Common myeloid progenitor, CD34-positive (primary cell): ENCODE results near the gene TPSAB1.

ENCODE experiments used
- CTCF ChIA-PET: fragments of 350-600 bp; sonication (Branson Sonifier 250); formaldehyde crosslinking; loops from one replicate; lab custom pipeline; 2021; ENCODE audit warnings: antibody characterized with exemption; lab: Charles Lee
- POLR2A ChIA-PET: fragments of 350-600 bp; sonication (Branson Sonifier 250); formaldehyde crosslinking; loops from one replicate; lab custom pipeline; 2021; ENCODE audit warnings: antibody characterized with exemption; lab: Charles Lee
- DNase-seq, 3 donors: peaks; one replicate each; pipeline versions ENCODE4 v3.0.0 to v3.0.0-alpha.2; 2013
- H3K27ac ChIP-seq, 2 experiments: 1 replicate in 1 of 2; 2 replicates in 1 of 2; pipeline ENCODE4 v1.7.0; 2013; ENCODE audit warnings: inconsistent platforms in 2 of 2, low read length in 2 of 2, mild to moderate bottlenecking in 2 of 2, low read depth in 1 of 2, moderate library complexity in 1 of 2; ENCODE audit not compliant: severe bottlenecking in 2 of 2, insufficient read depth in 1 of 2, poor library complexity in 1 of 2
- H3K27me3 ChIP-seq, 5 experiments: replicated peaks in 2 of 5; 1 replicate in 3 of 5; 2 replicates in 2 of 5; pipeline versions ENCODE4 v1.6.1 to v1.7.0; 2013; ENCODE audit warnings: low read length in 4 of 5, mild to moderate bottlenecking in 2 of 5, moderate library complexity in 2 of 5, inconsistent platforms in 1 of 5; ENCODE audit not compliant: insufficient read depth in 5 of 5, control insufficient read depth in 4 of 5
- H3K36me3 ChIP-seq, 4 experiments: 1 replicate in 2 of 4; 2 replicates in 2 of 4; pipeline versions ENCODE4 v1.6.1 to v1.7.0; 2013; ENCODE audit warnings: low read length in 3 of 4, control low read depth in 1 of 4, mild to moderate bottlenecking in 1 of 4; ENCODE audit not compliant: control insufficient read depth in 4 of 4, insufficient read depth in 4 of 4
- H3K4me1 ChIP-seq, 4 experiments: 1 replicate in 3 of 4; 2 replicates in 1 of 4; pipeline versions ENCODE4 v1.6.1 to v1.7.1; 2013; ENCODE audit warnings: low read length in 3 of 4, mild to moderate bottlenecking in 3 of 4, control low read depth in 1 of 4, inconsistent platforms in 1 of 4, moderate library complexity in 1 of 4; ENCODE audit not compliant: control insufficient read depth in 4 of 4, insufficient read depth in 4 of 4; ENCODE audit errors: control extremely low read depth in 1 of 4
- H3K4me3 ChIP-seq, 7 experiments: 1 replicate in 4 of 7; 2 replicates in 3 of 7; pipeline versions ENCODE4 v1.5.1 to v1.7.0; 2013; ENCODE audit warnings: mild to moderate bottlenecking in 7 of 7, low read length in 6 of 7, moderate library complexity in 6 of 7, inconsistent platforms in 2 of 7, low read depth in 2 of 7, control low read depth in 1 of 7; ENCODE audit not compliant: insufficient read depth in 4 of 7, control insufficient read depth in 1 of 7; ENCODE audit errors: extremely low read depth in 1 of 7
- H3K9me3 ChIP-seq, 5 experiments: 1 replicate in 4 of 5; 2 replicates in 1 of 5; pipeline versions ENCODE4 v1.6.1 to v1.7.1; 2013; ENCODE audit warnings: low read length in 4 of 5, mild to moderate bottlenecking in 2 of 5, inconsistent platforms in 1 of 5, low read depth in 1 of 5, moderate library complexity in 1 of 5; ENCODE audit not compliant: control insufficient read depth in 4 of 5, insufficient read depth in 2 of 5; ENCODE audit errors: control extremely low read depth in 1 of 5
- WGBS: methylation state at CpG from one replicate; pipeline ENCODE4 v1.1.5; 2013; ENCODE audit not compliant: insufficient coverage; 5-methylcytosine and 5-hydroxymethylcytosine counted together

The TPSAB1 gene

GRCh38 chr16:1220841-1221627 lies 19.5 kb upstream of the TPSAB1 start:
- Histone ChIP-seq H3K9me3 (no peaks in the 10 kb centered on the region), H3K27me3 (no peaks in the 10 kb centered on the region), H3K36me3 (no peaks in the 10 kb centered on the region), H3K27ac (no peak overlapping the region), H3K4me1 (no peaks in the 10 kb centered on the region), H3K4me3 (no peak overlapping the region)
- ChIA-PET POLR2A (no interaction called here), CTCF (no interaction called here)
- WGBS: 91% methylated on average over 47 of the region's 48 CpGs
- no peak for DNase-seq

- ChIA-PET POLR2A (no interaction called here), CTCF (no interaction called here)
- WGBS: 86% methylated on average over 37 of the region's 40 CpGs
- Histone ChIP-seq H3K4me3 (no peak overlapping the region), H3K4me1 (no peaks in the 10 kb centered on the region), H3K27me3 (no peaks in the 10 kb centered on the region), H3K9me3 (no peaks in the 10 kb centered on the region), H3K27ac (no peak overlapping the region), H3K36me3 (no peaks in the 10 kb centered on the region)
- no peak for DNase-seq
Observed at GRCh38 chr16:1221628-1222552, 18.6 kb upstream of the TPSAB1 start.

- Histone ChIP-seq H3K9me3 (no peaks in the 10 kb centered on the region), H3K27ac (no peak overlapping the region), H3K4me3 (no peak overlapping the region), H3K4me1 (no peaks in the 10 kb centered on the region), H3K36me3 (no peaks in the 10 kb centered on the region), H3K27me3 (no peaks in the 10 kb centered on the region)
- POLR2A ChIA-PET: no interaction called here
- 83% methylated on average over 24 of the region's 25 CpGs for WGBS
- no peak for DNase-seq
- CTCF ChIA-PET: no interaction called here
Observed at GRCh38 chr16:1222553-1223354, 17.8 kb upstream of the TPSAB1 start.

- Histone ChIP-seq H3K27me3 (no peaks in the 10 kb centered on the region), H3K4me1 (no peaks in the 10 kb centered on the region), H3K4me3 (no peak overlapping the region), H3K9me3 (no peaks in the 10 kb centered on the region), H3K36me3 (no peaks in the 10 kb centered on the region), H3K27ac (no peak overlapping the region)
- ChIA-PET CTCF (no interaction called here), POLR2A (no interaction called here)
- no peak for DNase-seq
- WGBS: 94% methylated on average over 27 of the region's 38 CpGs
Observed at GRCh38 chr16:1223355-1224214, 16.9 kb upstream of the TPSAB1 start.

- no peaks in the 10 kb centered on the region for H3K9me3 ChIP-seq
- ChIA-PET POLR2A (no interaction called here), CTCF (no interaction called here)
Observed at GRCh38 chr16:1224558-1224957, 15.9 kb upstream of the TPSAB1 start.

GRCh38 chr16:1225051-1225451 lies 15.5 kb upstream of the TPSAB1 start, which contains the start of gene TPSG1:
TPSG1 (minus strand) TSS chr16:1225268; CDS start chr16:1225252, 16 bp downstream.
- no peaks in the 10 kb centered on the region for H3K9me3 ChIP-seq
- no peak within 1 kb of the TSS for H3K4me3 ChIP-seq
- H3K36me3 ChIP-seq: no peaks in the 10 kb centered on the region
- no peaks in the 10 kb centered on the region for H3K27me3 ChIP-seq
- CTCF ChIA-PET: no interaction called here
- no peak within 1 kb of the TSS for H3K27ac ChIP-seq
- DNase-seq: no peak
- WGBS: 93% methylated on average over 4 of the region's 10 CpGs
- POLR2A ChIA-PET: no interaction called here
- H3K4me1 ChIP-seq: no peaks in the 10 kb centered on the region

More at GRCh38 chr16:1224558-1224957, 15.9 kb upstream of the TPSAB1 start:
- Histone ChIP-seq H3K4me1 (no peaks in the 10 kb centered on the region), H3K36me3 (no peaks in the 10 kb centered on the region), H3K27me3 (no peaks in the 10 kb centered on the region), H3K4me3 (no peak overlapping the region), H3K27ac (no peak overlapping the region)
- no peak for DNase-seq
- 100% methylated on average over 6 of the region's 9 CpGs for WGBS
